NCI-H2081 (cell line): ENCODE measurements around the gene GRID2.
"Not testable (repeated sequence)": the region's sequence is repeated elsewhere in the genome, so short reads cannot be mapped to it uniquely, and the experiment has no call there.

Source experiments
- DNase-seq, 2 experiments: peaks; one replicate each; lab custom pipeline; 2025; lab: John Stamatoyannopoulos, UW

GRID2 gene

DNA sequence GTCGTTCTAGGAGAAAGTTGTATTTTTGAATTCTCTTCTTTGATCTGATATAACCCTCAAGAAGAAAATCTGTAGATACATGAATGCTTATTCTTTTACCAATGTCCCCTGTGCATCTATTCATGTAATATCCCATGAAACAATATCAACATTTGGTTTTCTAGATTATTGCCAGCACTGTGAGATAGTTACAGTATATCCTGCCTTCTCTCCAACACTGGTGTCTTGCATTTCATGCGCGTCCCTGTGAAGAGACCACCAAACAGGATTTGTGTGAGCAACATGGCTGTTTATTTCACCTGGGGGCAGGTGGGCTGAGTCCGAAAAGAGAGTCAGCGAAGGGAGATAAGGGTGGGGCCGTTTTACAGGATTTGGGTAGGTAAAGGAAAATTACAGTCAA lies 135.0 kb downstream of the GRID2 start:
- DNase-seq, result not testable (repeated sequence)

DNA sequence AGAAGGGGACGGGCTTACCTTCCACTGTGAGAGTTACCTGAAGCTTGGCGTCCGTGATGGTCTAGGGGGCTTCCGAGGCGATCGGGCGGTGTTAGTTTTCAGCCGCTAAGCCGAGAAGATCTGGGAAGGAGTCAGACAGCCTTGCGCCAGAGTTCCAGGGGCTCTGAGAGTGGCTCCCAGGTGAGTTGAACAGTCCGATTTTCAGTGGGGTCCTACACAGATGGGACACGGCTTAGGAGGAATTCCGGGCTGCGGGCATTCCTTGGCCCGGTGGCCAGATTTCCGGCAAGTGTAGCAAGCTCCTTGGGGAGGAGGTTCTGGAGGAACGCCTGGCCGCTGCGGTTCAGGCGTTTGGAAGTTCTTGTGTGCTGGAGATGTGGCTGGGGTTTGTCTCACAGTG lies 138.4 kb downstream of the GRID2 start:
- not testable (repeated sequence) for DNase-seq

DNA sequence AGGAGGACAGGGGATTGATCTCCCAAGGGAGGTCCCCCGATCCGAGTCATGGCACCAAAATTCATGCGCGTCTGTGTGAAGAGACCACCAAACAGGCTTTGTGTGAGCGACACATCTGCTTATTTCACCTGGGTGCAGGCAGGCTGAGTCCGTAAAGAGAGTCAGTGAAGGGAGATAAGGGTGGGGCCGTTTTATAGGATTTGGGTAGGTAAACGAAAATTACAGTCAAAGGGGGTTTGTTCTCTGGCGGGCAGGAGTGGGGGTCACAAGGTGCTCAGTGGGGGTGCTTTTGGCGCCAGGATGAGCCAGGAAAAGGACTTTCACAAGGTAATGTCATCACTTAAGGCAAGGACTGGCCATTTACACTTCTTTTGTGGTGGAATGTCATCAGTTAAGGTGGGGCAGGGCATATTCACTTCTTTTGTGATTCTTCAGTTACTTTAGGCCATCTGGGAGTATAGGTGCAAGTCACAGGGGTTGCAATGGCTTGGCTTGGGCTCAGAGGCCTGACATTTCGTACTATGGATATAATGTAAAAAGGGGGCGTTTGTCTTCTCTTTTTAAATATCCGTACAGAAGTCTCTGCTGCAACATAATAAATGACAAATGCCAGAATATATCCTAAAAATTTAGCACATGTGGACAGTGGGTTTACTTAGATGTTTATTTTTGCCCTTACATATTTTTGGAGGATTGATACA lies 140.5 kb downstream of the GRID2 start:
- DNase-seq, result not testable (repeated sequence)

DNA sequence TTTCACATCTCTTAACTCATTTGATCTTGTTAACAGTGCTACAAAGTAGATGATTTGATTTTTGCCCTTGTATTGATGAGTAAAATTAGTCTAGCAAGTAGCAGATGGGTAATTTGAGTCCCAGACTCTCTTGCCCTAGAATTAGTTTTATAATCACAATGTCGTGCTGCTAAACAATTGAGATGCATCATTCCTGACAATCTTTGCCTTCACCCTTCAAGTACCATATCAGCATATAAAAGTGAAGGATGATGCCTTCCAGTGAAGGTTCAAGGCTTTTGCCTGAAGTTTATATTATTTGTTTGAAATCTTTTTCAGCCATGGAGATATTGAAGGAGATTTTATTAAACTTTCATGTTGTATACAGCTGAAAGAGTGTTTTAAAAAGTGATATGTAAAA lies 141.4 kb downstream of the GRID2 start:
- DNase-seq, result no peak

DNA sequence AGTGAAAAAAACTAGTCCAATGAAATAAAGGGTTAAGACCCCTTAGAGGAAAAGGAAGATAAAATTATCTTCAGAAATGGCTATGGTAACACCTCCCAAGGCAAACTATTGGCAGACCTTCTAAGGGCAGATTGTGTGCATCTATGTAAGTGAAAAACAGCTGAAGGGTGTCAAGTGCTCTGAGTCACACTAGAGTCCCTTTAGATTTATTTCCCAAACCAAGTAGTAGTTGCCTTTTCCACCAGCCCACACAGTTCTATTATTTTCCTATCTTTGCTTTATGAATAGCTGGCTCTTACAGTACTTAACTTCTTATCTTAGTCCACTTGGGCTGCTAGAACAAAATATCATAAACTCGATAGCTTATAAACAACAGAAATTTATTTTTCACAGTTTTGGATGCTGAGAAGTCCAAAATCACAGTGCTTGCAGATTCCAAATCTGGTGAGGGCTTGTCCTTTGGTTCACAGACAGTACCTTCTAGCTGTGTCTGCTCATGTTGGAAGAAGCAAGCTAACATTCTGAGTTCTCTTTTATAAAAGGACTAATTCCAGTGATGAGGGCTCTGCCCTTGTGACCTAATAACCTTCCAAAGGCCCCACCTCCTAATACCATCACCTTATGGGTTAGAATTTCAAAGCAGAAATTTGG lies 143.6 kb downstream of the GRID2 start:
- no peak for DNase-seq

DNA sequence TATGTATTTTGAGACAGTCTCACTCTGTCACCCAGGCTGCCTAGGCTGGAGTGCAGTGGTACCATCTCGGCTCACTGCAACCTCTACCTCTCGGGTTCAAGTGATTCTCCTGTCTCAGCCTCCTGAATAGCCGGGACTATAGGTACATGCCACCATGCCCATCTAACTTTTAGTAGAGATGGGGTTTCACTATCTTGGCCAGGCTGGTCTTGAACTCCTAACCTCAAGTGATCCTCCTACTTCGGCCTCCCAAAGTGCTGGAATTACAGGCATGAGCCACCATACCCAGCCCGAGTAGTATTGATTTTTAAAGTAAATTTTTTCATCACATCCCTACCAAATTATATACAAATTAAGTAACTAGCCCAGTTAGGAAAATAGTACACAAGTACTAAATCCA lies 144.4 kb downstream of the GRID2 start:
- not testable (repeated sequence) for DNase-seq

DNA sequence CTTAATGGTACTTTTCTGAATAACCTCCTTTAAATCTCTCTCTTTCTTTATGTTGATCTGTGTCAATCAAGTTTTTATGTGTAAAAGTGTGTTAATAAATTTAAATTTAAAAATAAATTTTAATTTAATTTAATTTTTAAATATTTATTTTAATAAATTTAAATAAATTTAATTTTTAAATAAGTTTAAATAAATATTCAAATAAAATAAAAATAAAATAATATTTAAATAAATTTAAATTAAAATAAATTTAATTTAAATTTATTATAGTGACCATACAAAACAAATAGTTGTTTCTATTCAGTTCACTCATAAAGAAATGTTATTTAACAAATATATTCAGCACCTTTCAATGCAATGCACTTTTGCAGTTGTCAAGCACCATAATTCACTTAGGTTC lies 146.9 kb downstream of the GRID2 start:
- DNase-seq, result no peak

DNA sequence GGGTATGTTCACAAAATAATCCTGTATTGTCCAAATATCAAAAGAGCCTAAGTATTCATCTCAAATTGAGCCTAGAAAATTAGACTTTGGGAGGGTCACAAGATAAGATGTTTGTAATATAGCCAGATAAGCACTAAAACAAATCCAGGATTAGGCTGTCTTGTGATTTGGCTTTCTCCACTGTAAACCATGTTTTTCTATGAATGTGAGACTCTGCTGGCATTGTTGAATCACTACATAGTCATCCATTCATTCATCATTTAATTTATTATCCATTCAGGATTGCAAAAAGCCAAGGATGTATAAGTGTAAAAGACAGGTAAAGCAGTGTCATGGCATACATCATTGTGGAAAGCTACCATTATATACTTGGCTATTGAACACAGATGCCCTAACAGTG lies 148.0 kb downstream of the GRID2 start:
- no peak for DNase-seq

DNA sequence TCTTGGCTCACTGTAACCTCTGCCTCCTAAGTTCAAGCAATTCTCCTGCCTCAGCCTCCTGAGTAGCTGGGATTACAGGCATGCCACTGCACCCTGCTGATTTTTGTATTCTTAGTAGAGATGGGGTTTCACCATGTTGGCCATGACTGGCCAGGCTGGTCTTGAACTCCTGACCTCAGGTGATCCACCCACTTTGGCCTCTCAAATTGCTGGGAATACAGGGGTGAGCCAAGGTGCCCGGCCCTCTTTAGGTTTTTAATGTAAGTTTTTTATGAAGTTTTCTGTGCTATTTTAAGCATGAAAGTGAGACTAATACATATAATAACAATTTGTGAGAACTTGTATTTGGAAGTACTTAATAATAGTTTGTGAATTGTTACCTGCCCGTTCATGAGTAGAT lies 148.6 kb downstream of the GRID2 start:
- DNase-seq, result not testable (repeated sequence)

DNA sequence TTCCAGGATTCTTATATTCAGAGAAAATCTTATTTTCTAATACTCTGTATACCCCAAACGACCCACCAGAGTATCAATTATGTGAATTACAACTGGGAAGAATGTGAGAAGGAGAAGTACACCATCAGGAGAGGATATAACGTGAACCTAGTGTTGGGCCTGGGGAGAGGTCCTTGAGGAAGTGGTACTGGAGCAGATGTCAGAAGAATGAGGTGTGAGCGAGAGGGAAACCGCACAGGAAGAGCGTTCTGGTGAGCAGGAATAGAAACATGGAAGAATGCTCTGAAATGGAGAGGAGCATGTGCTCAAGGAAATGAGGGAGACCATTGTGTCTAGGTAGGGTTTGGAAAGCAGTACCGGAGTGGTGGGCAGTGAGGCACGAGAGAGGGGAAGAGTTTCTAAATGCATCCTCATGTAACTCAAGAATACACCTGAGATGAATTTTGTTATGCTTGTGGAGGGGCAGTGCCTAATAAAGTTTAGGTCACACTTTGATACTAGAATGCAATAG lies 151.6 kb downstream of the GRID2 start:
- DNase-seq, result no peak

DNA sequence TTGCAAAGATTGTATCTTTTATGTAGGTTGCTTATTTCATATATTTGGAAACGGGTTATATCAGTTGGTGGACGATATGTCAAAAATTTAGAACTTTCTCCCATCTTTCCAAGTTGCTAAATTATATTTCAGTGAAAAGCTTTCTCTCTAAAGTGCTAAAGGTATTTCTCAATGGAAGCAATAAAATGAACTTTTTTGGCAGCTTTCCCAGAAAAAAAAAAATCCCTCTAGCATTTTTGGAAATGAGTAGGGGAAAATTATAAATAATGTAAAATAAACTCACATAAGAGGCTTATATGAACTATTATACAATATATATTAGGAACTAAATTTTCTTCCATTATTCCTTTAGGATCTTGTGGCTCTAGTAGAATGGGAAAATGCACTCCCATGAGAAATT lies 152.2 kb downstream of the GRID2 start:
- DNase-seq, result no peak

DNA sequence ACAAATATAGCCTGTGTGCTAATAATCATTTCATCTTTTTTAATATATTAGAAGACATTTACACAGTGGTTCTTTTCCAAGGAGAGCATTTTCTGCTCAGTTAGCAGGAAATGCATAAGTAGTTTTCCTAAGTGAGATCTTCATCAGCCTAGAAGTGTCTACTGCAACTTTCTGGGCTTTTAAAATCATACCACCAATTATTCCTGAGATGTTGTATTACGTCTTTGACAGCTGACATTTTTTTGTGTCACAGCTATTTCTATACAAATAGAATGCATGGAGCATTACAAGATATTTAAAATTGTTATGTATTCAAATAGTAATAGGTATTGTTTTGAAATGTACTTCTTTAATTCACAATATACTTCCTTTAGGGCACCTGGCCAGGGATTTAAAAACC lies 158.0 kb downstream of the GRID2 start:
- no peak for DNase-seq

DNA sequence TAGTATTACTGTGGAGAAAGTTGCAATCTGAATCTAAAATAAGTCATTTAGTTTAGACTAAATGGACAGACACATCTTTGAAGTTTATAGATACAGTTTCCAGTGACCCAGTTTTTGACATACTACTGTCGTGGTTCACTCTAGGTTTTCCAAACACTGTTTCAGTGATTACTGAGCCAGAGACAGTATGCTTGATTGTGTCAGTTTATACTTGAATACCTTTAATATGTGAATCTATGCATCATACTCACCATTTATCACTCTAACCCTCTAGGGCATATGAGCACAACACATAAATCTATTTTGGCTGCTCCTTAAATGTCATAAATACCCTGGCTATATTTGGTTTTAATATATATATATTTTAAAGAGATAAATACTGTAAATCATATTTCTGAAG lies 173.5 kb downstream of the GRID2 start:
- no peak for DNase-seq

DNA sequence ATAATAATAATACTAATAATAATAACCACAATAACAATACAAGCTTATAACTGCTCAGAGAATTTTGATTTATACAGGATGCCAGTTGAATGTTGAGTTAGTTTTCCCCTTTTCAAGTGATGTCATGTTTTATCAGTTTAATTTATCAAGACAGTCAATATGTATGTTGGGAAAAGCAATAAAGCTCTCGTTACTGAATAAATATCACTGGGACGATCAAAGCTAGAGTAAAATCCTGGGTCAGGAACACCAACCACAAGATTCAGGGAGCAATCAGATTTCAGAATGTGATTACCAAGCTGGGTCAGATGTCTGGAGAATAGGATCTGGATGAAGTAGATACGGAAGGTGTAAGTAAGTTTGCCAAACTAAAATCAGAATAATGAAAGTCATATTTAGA lies 179.6 kb downstream of the GRID2 start:
- no peak for DNase-seq

DNA sequence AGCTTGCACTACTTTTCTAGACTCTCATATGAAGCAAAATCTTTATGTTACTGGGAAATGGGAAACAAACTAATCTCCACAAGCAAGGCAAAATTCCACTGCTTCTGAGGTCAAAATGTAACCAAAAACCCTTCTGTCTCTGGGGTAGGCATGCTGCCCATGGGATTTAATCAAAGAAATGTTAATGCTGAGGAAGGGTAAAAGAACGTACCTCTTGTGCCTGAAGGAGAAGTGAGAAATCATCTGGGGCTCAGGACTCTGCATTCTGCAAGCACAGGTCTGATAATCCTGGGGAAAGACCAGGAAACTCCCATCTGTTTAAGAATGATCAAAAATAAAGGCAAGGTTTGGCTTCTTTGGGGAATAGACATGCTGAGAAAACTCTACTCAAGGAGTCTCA lies 184.7 kb downstream of the GRID2 start:
- DNase-seq, result no peak

DNA sequence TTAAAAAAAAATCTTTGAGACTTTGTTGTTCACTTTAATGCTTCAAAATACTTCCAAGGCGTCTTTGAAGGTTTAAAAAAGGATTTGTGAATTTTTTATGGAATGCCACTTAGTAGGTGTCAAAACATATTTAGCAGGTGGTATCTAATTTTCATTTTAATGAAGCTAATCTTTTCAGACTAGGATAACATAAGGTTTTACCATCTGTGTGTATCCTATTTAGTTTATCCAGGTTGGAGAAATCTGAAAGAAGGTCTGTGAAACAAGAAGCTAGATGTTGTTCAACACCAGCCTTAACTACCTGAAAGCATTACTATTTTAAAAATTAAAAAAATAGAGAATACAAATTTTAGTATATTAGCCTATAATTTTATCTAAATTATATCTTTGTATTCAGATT lies 193.4 kb downstream of the GRID2 start:
- DNase-seq, result no peak

DNA sequence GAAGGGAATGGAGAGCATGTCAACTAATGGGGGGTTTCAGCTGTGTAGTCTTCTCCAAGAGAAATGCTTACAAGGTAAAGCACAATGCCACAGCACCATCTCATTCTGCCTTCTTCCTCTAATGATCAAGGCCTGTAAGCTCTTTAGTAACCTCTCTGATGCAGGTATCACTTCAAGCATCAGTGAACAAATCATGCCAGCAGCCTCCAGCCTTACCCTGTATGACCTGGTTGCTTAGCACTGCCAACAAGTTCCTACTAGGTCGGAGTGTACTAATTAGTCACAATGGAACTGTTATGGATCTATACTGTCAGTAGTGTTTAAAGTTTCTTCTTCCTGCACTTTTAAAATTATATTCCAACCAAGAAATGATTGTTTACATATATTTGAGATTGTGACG lies 197.7 kb downstream of the GRID2 start:
- DNase-seq, result no peak

DNA sequence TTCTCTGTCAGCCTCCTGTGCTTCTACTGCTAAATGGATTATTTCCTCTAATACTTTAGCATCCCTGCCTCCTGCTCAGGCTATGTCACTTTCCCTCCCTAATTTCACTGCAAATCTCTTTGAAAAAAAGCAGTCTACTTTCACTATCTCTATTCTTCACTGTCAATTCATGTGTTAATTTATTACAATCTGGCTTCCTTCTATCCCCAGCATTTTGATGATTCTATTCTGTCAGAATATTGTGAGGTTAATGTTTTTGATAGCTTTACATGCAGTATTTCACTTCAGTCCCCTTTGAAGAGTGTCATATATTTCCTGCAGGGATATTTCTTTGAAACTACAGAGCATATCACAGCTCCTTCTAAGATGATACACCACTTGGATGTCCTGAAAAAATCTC lies 203.2 kb downstream of the GRID2 start:
- no peak for DNase-seq

DNA sequence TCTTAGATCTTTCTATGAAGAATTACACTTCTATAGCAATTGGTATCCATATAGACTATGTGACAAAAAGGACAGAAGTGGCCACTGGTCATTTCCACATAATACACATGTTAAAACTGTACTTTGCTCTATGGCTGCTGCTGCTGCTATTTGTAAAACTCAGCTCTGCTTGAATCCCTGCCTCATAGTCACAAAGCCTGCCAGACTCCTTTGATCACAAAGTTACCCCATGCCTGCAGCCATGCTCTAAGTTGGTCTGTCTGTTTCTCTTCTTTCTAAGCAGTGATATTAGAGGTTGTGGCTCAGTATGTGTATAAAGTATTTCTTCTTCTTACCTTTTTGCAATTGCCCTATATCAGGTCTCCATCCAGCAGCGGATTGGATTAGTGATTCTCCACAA lies 210.9 kb downstream of the GRID2 start:
- DNase-seq, result no peak

DNA sequence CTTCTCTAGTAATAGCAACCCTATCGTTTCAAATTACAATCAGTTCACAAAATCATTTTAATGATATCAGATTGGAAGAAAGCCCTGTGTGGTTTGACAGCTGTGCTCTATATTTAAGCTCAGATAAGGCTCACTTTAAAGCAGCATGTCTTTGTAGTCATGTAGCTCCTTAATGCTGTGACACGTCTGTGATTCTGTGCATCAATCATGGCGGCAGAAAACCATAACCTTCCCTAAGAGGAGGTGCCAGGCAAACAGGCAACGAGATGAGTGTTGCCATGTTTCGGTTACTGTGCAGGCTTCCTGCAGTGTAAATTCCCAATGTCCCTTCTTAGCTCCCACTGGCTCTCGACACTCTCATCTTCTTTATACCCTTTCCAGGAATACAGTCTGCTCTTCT lies 212.7 kb downstream of the GRID2 start:
- DNase-seq, result no peak

DNA sequence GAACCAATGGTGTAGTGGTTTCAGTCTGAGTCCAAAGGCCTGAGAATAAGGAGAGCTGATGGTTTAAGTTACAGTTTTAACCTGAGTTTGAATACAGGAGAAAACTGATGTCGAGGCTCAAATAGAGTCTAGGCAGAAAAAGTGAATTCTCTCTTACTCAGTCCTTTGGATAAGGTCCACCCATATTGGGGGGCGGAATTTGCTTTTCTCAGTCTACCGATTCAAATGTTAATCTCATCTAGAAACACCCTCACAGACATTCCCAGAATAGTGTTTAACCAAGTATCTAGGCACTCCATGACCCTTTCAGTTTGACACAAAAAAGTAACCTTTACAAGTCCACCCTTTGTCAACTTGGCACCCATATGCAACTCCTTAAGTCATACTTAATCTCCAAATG lies 216.0 kb downstream of the GRID2 start:
- DNase-seq, result no peak

DNA sequence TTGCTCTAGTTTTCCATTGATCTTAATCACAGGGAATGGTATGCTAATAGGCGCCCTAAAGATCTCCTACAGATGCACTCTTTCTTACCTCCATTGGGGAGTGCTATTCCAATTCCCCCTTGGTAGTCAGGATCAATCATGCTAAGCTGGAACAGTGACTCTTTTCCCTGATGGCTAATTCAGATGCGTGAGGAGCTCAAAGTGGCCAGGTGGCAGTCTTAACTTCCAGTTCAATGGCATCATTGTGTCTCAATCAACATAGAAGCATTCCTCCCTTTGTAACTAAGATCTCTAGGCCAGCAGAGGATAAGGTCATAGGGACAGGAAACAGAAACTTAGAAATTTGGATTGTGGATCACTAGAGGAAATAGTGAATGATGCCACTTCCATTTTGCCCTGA lies 216.8 kb downstream of the GRID2 start:
- no peak for DNase-seq

DNA sequence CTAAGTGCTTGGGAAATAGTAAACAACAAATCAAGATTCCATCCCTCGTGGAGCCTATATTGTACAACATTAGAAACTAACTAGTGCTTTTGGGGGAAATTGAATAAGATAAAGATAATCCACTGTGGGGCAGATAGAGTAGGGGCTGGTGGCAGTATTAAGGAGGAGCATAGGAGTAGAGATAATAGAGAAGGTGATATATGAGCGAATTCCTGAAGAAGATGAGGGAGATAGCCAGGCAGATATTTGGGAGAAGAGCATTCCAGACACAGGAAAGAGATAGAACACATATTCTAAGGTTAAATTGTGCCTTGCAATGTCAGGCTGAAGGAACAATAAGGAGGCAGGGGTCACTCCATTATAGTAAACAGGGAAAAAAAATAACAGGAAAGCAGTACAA lies 218.2 kb downstream of the GRID2 start:
- DNase-seq, result no peak

DNA sequence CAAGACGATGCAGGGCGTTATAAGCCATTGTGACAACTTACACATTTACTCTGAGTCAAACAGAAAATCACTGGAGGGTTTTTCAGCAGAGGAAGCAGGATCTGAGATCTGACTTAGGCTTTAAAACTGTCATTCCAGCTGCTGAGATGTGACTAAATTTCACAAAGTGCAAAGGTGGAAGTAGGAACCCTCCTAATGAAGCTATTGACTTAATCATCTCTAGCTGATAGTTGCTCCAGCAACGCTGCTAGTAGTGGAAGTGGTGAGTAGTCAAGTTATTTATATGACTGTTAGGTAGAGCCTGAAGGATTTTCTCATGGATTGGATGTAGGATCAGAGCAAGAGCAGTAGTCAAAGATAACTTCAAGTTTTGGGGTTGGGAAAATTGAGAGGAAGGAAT lies 218.6 kb downstream of the GRID2 start:
- DNase-seq, result no peak
